Endodermal cell (in vitro differentiated cells): ENCODE measurements around the gene KRTAP5-9. TPM values are rescaled to one million over a fixed set of nuclear protein-coding genes. Genes with fewer than 3 reads are reported as not detected.

ENCODE experiments used
- DNase-seq: peaks from one replicate; pipeline ENCODE4 v3.0.0-alpha.2; 2017
- H3K27ac ChIP-seq: 2 replicates; pipeline ENCODE4 v1.5.1; 2013; ENCODE audit warnings: mild to moderate bottlenecking, low read depth, low read length, moderate library complexity
- H3K27me3 ChIP-seq: 2 replicates; pipeline ENCODE4 v1.6.1; 2013; ENCODE audit warnings: mild to moderate bottlenecking, low read length, moderate library complexity; ENCODE audit not compliant: insufficient read depth, control insufficient read depth, poor library complexity, severe bottlenecking
- H3K36me3 ChIP-seq: 2 replicates; pipeline ENCODE4 v1.7.0; 2013; ENCODE audit warnings: mild to moderate bottlenecking, low read length, moderate library complexity; ENCODE audit not compliant: control insufficient read depth, insufficient read depth
- H3K4me1 ChIP-seq: one replicate; pipeline ENCODE4 v1.7.0; 2013; ENCODE audit warnings: low read length; ENCODE audit not compliant: control insufficient read depth, insufficient read depth
- H3K4me3 ChIP-seq: 2 replicates; pipeline ENCODE4 v1.5.1; 2013; ENCODE audit warnings: mild to moderate bottlenecking, low read length, moderate library complexity
- H3K9ac ChIP-seq: 2 replicates; pipeline ENCODE4 v1.6.1; 2013; ENCODE audit warnings: mild to moderate bottlenecking, low read length, moderate library complexity; ENCODE audit not compliant: poor library complexity, severe bottlenecking; ENCODE audit errors: extremely low read depth
- H3K9me3 ChIP-seq: 2 replicates; pipeline ENCODE4 v1.6.1; 2013; ENCODE audit warnings: mild to moderate bottlenecking, low read length, moderate library complexity; ENCODE audit not compliant: control insufficient read depth
- H3K27ac Mint-ChIP-seq: 2 replicates; pipeline ENCODE4 v1.8.0; 2020; ENCODE audit warnings: mixed read lengths
- H3K27me3 Mint-ChIP-seq: 2 replicates; pipeline ENCODE4 v1.8.0; 2021; ENCODE audit warnings: mild to moderate bottlenecking, mixed read lengths; ENCODE audit not compliant: insufficient read depth
- H3K36me3 Mint-ChIP-seq: 2 replicates; pipeline ENCODE4 v1.8.0; 2020; ENCODE audit warnings: low read depth, mixed read lengths
- H3K4me1 Mint-ChIP-seq: 2 replicates; pipeline ENCODE4 v1.8.0; 2020; ENCODE audit warnings: mixed read lengths
- H3K4me3 Mint-ChIP-seq: 2 replicates; pipeline ENCODE4 v1.8.0; 2020; ENCODE audit warnings: mild to moderate bottlenecking, moderate library complexity, mixed read lengths
- H3K9me3 Mint-ChIP-seq: 2 replicates; pipeline ENCODE4 v1.8.0; 2020; ENCODE audit warnings: mild to moderate bottlenecking, mixed read lengths
- WGBS, 2 experiments: methylation state at CpG; one replicate each; pipeline versions ENCODE4 v1.1.5 to v1.1.7; 2013; ENCODE audit warnings: missing lambda C conversion rate in 2 of 2, mixed read lengths in 1 of 2; ENCODE audit not compliant: insufficient coverage in 1 of 2, insufficient read length in 1 of 2; 5-methylcytosine and 5-hydroxymethylcytosine counted together
- long read RNA-seq, 4 experiments: library from polyadenylated mRNA in 2 of 4; library from RNA in 1 of 4; library from capped mRNA in 1 of 4; stranded (forward) in 3 of 4; unstranded in 1 of 4; transcript quantifications; one replicate each; pipeline ENCODE4 v2.0.0, GENCODE V29; 2020 to 2021; ENCODE audit warnings: inconsistent platforms in 1 of 4
- polyA plus RNA-seq, 2 experiments: library from polyadenylated mRNA; stranded (reverse); fragments of 50-300 nt; gene quantifications; one replicate each; pipeline ENCODE4 v1.2.3, GENCODE V29; 2013
- total RNA-seq, 2 donors: library from RNA; stranded (reverse); fragmentation: NEBNext Ultra II Directional in 1 of 2; extraction: Animal tissue kit (Norgen Biotek cat#: 25700) in 1 of 2; gene quantifications; 2 replicates in 1 of 2; 3 replicates in 1 of 2; pipeline ENCODE4 v1.2.1, GENCODE V29; 2021
- TF ChIP-seq, protein P1 (sequence below): fragments of 200-600 bp; sonication (generic); conservative IDR thresholded peaks from 2 replicates; pipeline ENCODE4 v1.5.0; 2021; ENCODE audit warnings: antibody characterized with exemption, mild to moderate bottlenecking

The KRTAP5-9 gene, protein sequence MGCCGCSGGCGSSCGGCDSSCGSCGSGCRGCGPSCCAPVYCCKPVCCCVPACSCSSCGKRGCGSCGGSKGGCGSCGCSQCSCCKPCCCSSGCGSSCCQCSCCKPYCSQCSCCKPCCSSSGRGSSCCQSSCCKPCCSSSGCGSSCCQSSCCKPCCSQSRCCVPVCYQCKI
- total RNA-seq = under 1 TPM in 1 of 2 donors, not detected in 1; 0.31 TPM
- polyA plus RNA-seq (2013, experiment 1 of 2) = 0.28 TPM
- polyA plus RNA-seq (2013, experiment 2 of 2) = not detected
- long read RNA-seq, experiment 1 = 0 reads
- long read RNA-seq, experiment 2 = 0 reads
- long read RNA-seq, experiment 3 = 0 reads
- long read RNA-seq, experiment 4 = 0 reads

DNA sequence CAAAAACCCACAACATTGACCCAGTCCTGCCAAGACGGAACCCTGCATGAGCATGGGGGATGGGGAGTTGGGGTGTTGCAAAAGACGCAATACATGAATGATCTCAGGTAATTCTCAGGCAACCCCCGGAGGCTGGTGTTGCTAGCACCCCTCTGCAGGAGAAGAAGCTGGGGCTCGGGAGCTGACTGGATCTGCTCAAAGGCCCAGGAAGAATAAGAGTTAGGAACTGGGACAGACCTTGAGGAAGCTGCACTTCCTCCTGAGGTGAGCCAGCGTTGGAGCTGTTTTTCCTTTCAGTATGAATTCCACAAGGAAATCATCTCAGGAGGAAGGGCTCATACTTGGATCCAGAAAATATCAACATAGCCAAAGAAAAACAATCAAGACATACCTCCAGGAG lies at the start of gene KRTAP5-9:
Gene KRTAP5-9 (plus strand): TSS at position 301 of the 400 bp plus-strand sequence. CDS start 238 bp downstream, outside the sequence.
- H3K4me1 ChIP-seq = peaks cover 18% of the 10 kb centered on the region
- no peak within 1 kb of the TSS for H3K27ac ChIP-seq
- no peak within 1 kb of the TSS for H3K4me3 ChIP-seq
- H3K36me3 ChIP-seq = no peaks in the 10 kb centered on the region
- no peak within 1 kb of the TSS for H3K27ac Mint-ChIP-seq
- H3K4me3 Mint-ChIP-seq = no peak within 1 kb of the TSS
- H3K9me3 Mint-ChIP-seq = peaks cover 17% of the 10 kb centered on the region
- peaks cover 11% of the 10 kb centered on the region for H3K9me3 ChIP-seq
- H3K27me3 ChIP-seq = no peaks in the 10 kb centered on the region
- no peak for DNase-seq
- H3K27me3 Mint-ChIP-seq = peaks cover 28% of the 10 kb centered on the region
- H3K4me1 Mint-ChIP-seq = peaks cover 24% of the 10 kb centered on the region
- TF ChIP-seq, protein P1, sequence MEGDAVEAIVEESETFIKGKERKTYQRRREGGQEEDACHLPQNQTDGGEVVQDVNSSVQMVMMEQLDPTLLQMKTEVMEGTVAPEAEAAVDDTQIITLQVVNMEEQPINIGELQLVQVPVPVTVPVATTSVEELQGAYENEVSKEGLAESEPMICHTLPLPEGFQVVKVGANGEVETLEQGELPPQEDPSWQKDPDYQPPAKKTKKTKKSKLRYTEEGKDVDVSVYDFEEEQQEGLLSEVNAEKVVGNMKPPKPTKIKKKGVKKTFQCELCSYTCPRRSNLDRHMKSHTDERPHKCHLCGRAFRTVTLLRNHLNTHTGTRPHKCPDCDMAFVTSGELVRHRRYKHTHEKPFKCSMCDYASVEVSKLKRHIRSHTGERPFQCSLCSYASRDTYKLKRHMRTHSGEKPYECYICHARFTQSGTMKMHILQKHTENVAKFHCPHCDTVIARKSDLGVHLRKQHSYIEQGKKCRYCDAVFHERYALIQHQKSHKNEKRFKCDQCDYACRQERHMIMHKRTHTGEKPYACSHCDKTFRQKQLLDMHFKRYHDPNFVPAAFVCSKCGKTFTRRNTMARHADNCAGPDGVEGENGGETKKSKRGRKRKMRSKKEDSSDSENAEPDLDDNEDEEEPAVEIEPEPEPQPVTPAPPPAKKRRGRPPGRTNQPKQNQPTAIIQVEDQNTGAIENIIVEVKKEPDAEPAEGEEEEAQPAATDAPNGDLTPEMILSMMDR = no peak
- WGBS, 2 experiments = 93% methylated on average over 2 to 5 of the region's 5 CpGs
- no peak within 1 kb of the TSS for H3K9ac ChIP-seq
- H3K36me3 Mint-ChIP-seq = peaks cover 5% of the 10 kb centered on the region

- Mint-ChIP-seq H3K4me3 (no peak overlapping the region), H3K27ac (no peak overlapping the region), H3K27me3 (no peaks in the 10 kb centered on the region), H3K4me1 (peaks cover 3% of the 10 kb centered on the region), H3K9me3 (no peaks in the 10 kb centered on the region), H3K36me3 (peaks cover 63% of the 10 kb centered on the region)
- H3K9me3 ChIP-seq = no peaks in the 10 kb centered on the region
- H3K4me3 ChIP-seq = no peak overlapping the region
- peaks cover 4% of the 10 kb centered on the region for H3K4me1 ChIP-seq
- no peak for DNase-seq
- 97 to 98% methylated on average over 9 to 13 of the region's 13 CpGs for WGBS, 2 experiments
- TF ChIP-seq, protein P1 = no peak
- no peak overlapping the region for H3K9ac ChIP-seq
- H3K27me3 ChIP-seq = no peaks in the 10 kb centered on the region
- H3K27ac ChIP-seq = no peak overlapping the region
- peaks cover 40% of the 10 kb centered on the region for H3K36me3 ChIP-seq
Measured at GRCh38 chr11:71499125-71499524, 49.1 kb upstream of the KRTAP5-9 start.

DNA sequence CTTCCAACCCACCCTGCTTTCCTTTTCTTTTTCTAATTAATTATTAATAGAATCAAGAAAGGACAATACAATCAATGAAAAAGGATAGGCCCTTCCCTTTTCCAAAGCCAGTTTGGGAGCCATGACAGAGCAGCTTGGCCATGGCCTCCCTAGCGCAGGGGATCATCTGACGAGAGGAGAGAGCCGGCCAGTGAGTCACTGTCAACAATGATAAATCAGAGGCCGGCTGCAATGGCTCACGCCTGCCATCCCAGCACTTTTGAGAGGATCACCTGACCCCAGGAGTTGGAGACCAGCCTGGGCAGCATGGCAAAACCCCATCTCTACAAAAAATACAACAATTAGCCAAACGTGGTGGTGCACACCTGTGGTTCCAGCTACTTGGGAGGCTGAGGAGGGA lies 48.7 kb upstream of the KRTAP5-9 start:
- no peaks in the 10 kb centered on the region for H3K9me3 ChIP-seq
- Mint-ChIP-seq H3K27ac (no peak overlapping the region), H3K9me3 (no peaks in the 10 kb centered on the region), H3K36me3 (peaks cover 59% of the 10 kb centered on the region), H3K4me3 (no peak overlapping the region), H3K27me3 (no peaks in the 10 kb centered on the region), H3K4me1 (peaks cover 7% of the 10 kb centered on the region)
- no peak overlapping the region for H3K4me3 ChIP-seq
- peaks cover 8% of the 10 kb centered on the region for H3K4me1 ChIP-seq
- H3K27me3 ChIP-seq = no peaks in the 10 kb centered on the region
- TF ChIP-seq, protein P1 = no peak
- WGBS, 2 experiments = 95 to 100% methylated on average over 3 to 6 of the region's 6 CpGs
- DNase-seq = no peak
- peaks cover 42% of the 10 kb centered on the region for H3K36me3 ChIP-seq
- no peak overlapping the region for H3K9ac ChIP-seq
- no peak overlapping the region for H3K27ac ChIP-seq
